HepG2 (cell line): ENCODE data around the gene IP6K1. TPM values are rescaled to one million over a fixed set of nuclear protein-coding genes. Genes with fewer than 3 reads are reported as not detected.

Experiments
- CHD2 ChIP-seq: IDR thresholded peaks from 2 replicates; pipeline ENCODE4 v1.6.1; 2011; ENCODE audit warnings: low read depth, low read length, improper control_type of control experiment
- DMTF1 ChIP-seq: sonication (generic); formaldehyde crosslinking; IDR thresholded peaks from 2 replicates; pipeline ENCODE4 v1.4.0; 2020; ENCODE audit warnings: mild to moderate bottlenecking, missing genetic modification reagents
- NFE2 ChIP-seq: sonication (generic); formaldehyde crosslinking; IDR thresholded peaks from 2 replicates; pipeline ENCODE4 v1.4.0; 2020; ENCODE audit warnings: missing genetic modification reagents
- ONECUT2 ChIP-seq: sonication (generic); formaldehyde crosslinking; IDR thresholded peaks from 2 replicates; pipeline ENCODE4 v1.4.0; 2020; ENCODE audit warnings: missing genetic modification reagents
- PAWR ChIP-seq: sonication (generic); formaldehyde crosslinking; IDR thresholded peaks from 2 replicates; pipeline ENCODE4 v1.4.0; 2020; ENCODE audit warnings: missing genetic modification reagents, mild to moderate bottlenecking, borderline replicate concordance
- SNAPC4 ChIP-seq: sonication (generic); formaldehyde crosslinking; IDR thresholded peaks from 2 replicates; pipeline ENCODE4 v1.4.0; 2020; ENCODE audit warnings: mild to moderate bottlenecking, missing genetic modification reagents
- STAT5B ChIP-seq: sonication (generic); formaldehyde crosslinking; IDR thresholded peaks from 2 replicates; pipeline ENCODE4 v1.4.0; 2020; ENCODE audit warnings: missing genetic modification reagents
- TCF12 ChIP-seq, 2 experiments: fragments of 450-650 bp in 1 of 2; sonication (generic) in 1 of 2; formaldehyde crosslinking in 1 of 2; IDR thresholded peaks; 2 replicates each; pipeline versions ENCODE4 v1.6.1 to v1.8.0; 2017 to 2022; ENCODE audit warnings: antibody characterized with exemption in 1 of 2, mild to moderate bottlenecking in 1 of 2, missing genetic modification reagents in 1 of 2, moderate library complexity in 1 of 2
- UBTF ChIP-seq: sonication (generic); formaldehyde crosslinking; IDR thresholded peaks from 2 replicates; pipeline ENCODE4 v1.4.0; 2020; ENCODE audit warnings: mild to moderate bottlenecking, missing genetic modification reagents
- ZBTB8A ChIP-seq: sonication (generic); formaldehyde crosslinking; IDR thresholded peaks from 2 replicates; pipeline ENCODE4 v1.4.0; 2020; ENCODE audit warnings: mild to moderate bottlenecking, low read depth, missing genetic modification reagents, borderline replicate concordance
- ZNF138 ChIP-seq: sonication (generic); formaldehyde crosslinking; IDR thresholded peaks from 2 replicates; pipeline ENCODE4 v1.5.0; 2020; ENCODE audit warnings: mild to moderate bottlenecking, low read depth, missing genetic modification reagents
- ZNF569 ChIP-seq: sonication (generic); formaldehyde crosslinking; IDR thresholded peaks from 2 replicates; pipeline ENCODE4 v1.5.0; 2020; ENCODE audit warnings: mild to moderate bottlenecking, missing genetic modification reagents, moderate library complexity, borderline replicate concordance
- ZNF773 ChIP-seq: sonication (generic); formaldehyde crosslinking; IDR thresholded peaks from 2 replicates; pipeline ENCODE4 v1.4.0; 2020; ENCODE audit warnings: missing genetic modification reagents, borderline replicate concordance
- polyA plus RNA-seq, 8 experiments: library from polyadenylated mRNA; depleted of rRNA in 3 of 8; stranded (reverse) in 7 of 8; unstranded in 1 of 8; fragments of >200 nt; fragmentation: Illumina TruSeq in 4 of 8; extraction: Trizol in 4 of 8; gene quantifications; 2 replicates each; pipeline versions ENCODE4 v1.2.1 to v1.2.3, GENCODE V29; 2011 to 2016; ENCODE audit warnings: low read depth in 4 of 8, missing spikeins in 1 of 8, mixed read lengths in 1 of 8; ENCODE audit not compliant: insufficient read depth in 1 of 8
- total RNA-seq, 5 experiments: library from RNA; depleted of rRNA; stranded (reverse); fragments of >200 nt; fragmentation: Illumina TruSeq; extraction: Trizol; gene quantifications; 2 replicates each; pipeline ENCODE4 v1.2.3, GENCODE V29; 2016; ENCODE audit warnings: low read depth in 1 of 5

IP6K1 gene
- total and polyA plus RNA-seq, 2 of the 13 experiments (the other 11 are each of a cell fraction or from before 2014, with no cell fraction given): 17.7 to 29.7 TPM

- TF ChIP-seq SNAPC4 (CRISPR knock-in tag) (no peak; the same call in 1 of the 2 replicates), CHD2 (no peak), PAWR (CRISPR knock-in tag) (peak; percentile 74; the same call in 1 of the 2 replicates), TCF12 (IDR thresholded peaks at IDR 0.05) (no peak), TCF12 (CRISPR knock-in tag; IDR thresholded peaks at IDR 0.05) (0 out of 2 replicates have a peak, but pooled peaks have one; percentile 29), ZNF773 (no peak), NFE2 (CRISPR knock-in tag) (no peak), ZNF569 (0 out of 2 replicates have a peak, but pooled peaks have one; percentile 77), DMTF1 (CRISPR knock-in tag) (no peak), ONECUT2 (CRISPR knock-in tag) (no peak), ZNF138 (CRISPR knock-in tag) (0 out of 2 replicates have a peak, but pooled peaks have one; percentile 48), ZBTB8A (no peak), UBTF (CRISPR knock-in tag) (peak; percentile 59), STAT5B (CRISPR knock-in tag) (0 out of 2 replicates have a peak, but pooled peaks have one; percentile 34)
Observed at GRCh38 chr3:49723628-49724551, 62.5 kb downstream of the IP6K1 start, which contains the start of gene GMPPB (continued).
